HG03025 (cell line): ENCODE measurements around the gene FBN1.

ENCODE experiments used
- ATAC-seq: cut with Tn5 transposase; IDR thresholded peaks from one replicate; pipeline ENCODE4 v1.9.1; 2021; ENCODE audit warnings: mild to moderate bottlenecking, moderate library complexity; ENCODE audit not compliant: unreplicated experiment, low FRiP score

The FBN1 gene

GRCh38 chr15:48447058-48447457 is 198.5 kb downstream of the FBN1 start:
- no peak for ATAC-seq

DNA sequence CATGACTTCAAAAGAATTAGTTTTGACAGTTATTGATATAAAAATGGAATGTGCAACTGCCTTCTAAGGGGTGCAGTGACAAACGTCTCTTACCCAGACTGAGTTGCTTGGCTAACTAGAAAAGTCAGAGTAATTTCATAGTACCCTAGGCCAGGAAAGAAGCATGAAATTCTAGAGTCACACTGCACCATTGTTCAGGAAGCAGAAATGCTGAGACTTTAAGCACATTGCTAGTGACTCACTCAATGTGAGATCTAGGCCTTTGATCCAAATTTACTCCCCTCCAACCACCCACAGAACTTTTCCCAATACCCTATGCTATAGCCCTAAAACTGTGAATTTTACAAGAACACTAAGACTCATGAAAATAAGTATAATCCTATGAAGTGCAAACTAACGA is 203.5 kb downstream of the FBN1 start:
- no peak for ATAC-seq

DNA sequence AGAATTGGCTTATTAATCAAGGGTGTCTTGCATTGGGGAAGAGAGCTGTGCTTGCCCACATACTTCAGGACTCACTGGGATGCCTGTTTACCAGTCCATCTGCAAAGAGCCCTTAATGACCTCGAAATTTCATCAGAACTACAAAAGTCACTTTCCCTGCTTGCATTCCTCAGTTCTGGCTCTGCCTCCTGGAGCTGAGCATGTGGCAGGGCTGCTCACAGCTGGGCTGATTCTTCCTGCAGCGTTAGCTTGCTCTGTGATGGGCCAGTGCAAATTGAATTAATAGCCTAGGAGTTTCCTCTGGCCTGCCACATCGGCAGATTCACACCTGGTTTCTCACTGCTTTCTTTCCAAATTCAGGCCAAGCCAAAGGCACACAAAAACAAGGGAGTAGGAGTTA is 205.4 kb downstream of the FBN1 start:
- ATAC-seq: no peak

DNA sequence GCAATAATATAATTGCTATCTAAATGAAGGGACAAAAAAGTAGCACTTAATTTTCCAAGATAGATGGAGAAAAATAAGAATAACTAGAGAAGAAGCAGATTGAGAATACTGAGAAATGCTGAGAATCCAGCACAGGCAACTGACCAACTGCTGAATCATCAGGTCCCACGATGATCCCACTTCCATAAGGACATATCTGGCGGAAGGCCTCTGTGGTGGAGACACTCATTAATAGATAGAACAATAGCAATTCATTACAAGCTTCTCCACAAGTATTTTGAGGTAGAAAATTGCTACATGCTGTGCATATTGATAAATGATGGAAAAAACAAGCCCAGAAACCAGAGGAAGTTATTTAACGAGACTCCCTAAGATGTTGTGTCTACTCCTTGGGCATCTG is 208.3 kb downstream of the FBN1 start:
- no peak for ATAC-seq

- ATAC-seq: no peak
Measured at GRCh38 chr15:48435321-48435720, 210.2 kb downstream of the FBN1 start.

- no peak for ATAC-seq
Measured at GRCh38 chr15:48433226-48433886, 212.2 kb downstream of the FBN1 start.

DNA sequence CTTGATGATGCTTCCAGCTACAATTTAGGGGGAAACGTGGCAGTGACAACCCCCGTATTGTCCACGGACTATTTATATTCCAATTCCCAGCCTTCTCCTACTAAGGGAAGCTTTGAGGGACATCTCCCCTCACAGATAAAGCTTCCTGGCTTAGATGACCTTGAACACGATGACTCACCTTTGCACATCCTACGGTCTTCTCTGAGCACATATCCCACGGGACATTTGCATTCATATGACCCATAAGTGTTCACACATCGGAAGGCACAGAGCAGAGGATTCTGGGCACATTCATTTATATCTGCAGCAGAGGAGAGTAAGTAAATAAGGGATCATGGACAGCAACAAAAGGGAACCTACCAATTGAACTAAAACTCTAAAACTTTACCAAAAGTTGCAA is 212.8 kb downstream of the FBN1 start:
- ATAC-seq: no peak

- ATAC-seq: no peak
Measured at GRCh38 chr15:48427960-48428547, 217.5 kb downstream of the FBN1 start.

DNA sequence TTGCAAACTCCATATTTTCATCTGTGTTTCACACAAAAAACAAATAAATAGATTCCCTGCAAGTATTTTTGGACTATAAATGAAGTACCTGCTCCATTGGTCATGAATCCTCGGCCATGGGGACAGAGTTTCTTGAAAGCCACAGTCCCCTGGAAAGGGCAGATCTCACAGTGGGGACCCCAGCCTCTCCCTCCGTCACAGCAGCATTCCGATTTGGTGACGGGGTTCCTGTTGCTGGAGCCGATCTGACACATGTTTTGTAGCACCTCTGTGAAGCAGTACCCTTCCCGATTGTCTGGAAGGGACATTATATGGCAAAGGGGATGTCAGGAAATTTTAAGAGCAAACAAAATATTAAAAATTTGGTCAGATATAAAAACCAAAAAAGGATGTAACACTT is 218.0 kb downstream of the FBN1 start:
- ATAC-seq: no peak

DNA sequence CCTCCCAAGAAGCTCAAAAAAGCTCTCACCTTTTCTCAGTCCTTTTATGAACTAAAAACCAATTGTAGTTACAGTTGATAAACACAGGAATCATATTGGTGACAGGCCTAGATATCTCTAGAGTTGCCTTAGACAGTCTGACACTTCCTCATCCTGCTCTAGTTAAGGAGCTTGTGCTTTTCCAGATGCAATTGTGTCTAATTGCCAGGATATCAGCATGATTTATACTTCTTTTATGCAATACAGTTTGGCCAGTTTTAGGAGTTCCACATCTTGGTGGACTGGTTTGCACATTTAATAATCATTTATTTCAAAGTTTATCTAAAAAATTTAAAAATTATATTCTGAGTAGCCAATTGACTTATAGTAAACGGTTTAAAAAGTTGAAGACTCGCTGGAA is 218.6 kb downstream of the FBN1 start:
- no peak for ATAC-seq

- ATAC-seq: no peak
Measured at GRCh38 chr15:48426044-48426443, 219.5 kb downstream of the FBN1 start.

GRCh38 chr15:48425051-48425450 is 220.5 kb downstream of the FBN1 start:
- no peak for ATAC-seq

DNA sequence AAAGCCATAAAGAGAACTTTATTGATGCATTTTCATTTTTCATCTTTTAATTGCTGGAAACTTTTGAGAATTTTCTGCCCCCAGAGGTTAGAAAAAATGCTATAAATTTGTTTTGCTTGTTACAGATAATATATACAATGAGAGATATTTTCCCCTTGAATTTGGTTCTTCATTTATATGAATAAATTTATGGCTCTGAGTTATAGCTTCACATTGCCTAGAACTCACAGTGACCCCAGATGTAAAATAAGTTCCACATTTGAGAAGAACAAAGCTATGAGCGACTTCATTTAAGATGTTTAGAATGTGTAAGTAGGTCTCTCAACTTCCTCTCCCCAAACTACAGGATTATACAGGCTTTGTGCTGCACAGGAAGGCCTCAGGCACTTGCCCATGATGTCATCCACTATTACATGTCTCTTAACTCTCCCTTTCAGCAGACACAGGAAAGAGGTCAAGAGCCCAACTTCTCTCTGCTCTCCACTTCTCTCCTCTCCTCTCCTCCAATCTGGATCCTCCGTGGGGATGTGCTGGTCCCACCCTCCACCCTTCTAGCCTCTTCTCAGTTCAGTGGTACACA is 221.5 kb downstream of the FBN1 start:
- ATAC-seq: no peak

DNA sequence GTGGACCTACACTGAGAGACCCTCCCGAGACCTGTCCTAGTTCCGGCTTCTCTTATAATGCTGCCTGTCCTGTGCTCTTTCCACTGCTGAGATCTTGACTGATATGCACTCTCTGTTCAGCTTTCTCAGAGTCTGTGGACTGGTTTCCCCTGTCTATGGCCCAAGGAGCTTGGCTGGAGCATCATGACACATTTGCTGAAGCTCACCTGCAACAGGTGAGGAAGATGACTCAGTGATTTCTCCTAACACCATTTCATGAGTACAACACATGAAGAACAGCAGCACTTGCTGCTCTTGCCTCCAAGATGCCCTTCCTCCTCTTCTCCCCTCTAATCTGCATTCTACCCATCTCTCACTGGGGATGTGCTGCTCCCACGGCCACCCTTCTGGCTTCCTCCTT is 222.2 kb downstream of the FBN1 start:
- no peak for ATAC-seq

DNA sequence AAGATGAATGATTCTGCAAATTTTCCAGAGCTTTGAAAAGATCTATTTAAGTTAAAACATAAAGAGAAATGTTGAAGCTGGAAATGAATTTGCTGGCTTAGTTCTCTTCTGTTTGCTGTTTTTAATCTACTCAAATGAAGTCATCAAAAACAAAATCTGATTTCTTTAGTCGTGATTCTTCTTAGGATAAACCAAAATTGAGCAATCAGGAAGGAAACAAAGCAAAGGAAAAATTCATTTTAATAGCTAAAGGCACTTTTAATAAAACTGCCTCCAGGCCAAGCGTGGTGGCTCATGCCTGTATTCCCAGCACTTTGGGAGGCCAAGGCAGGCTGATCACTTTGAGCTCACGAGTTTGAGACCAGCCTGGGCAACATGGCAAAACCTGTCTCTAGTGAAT is 223.1 kb downstream of the FBN1 start:
- no peak for ATAC-seq

- no peak for ATAC-seq
Measured at GRCh38 chr15:48421362-48421761, 224.1 kb downstream of the FBN1 start.

DNA sequence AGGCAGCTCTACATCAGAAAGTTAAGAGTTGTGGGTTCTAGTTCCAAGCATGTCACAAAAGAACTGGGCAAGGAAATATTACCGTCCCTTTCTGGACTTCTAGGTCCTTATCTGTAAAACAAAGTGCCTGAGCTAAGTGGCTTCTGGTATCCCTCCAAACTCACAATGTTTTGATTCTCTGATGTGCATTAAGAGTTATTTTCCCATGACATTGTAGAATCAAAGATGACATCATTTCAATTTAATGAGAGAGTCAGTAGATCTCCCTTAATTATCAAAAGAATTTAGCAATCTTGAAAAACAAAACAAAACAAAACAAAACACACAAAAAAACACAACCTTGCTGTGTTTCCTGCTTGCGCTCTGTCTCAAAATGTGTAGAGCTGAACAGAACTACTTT is 225.6 kb downstream of the FBN1 start:
- no peak for ATAC-seq

DNA sequence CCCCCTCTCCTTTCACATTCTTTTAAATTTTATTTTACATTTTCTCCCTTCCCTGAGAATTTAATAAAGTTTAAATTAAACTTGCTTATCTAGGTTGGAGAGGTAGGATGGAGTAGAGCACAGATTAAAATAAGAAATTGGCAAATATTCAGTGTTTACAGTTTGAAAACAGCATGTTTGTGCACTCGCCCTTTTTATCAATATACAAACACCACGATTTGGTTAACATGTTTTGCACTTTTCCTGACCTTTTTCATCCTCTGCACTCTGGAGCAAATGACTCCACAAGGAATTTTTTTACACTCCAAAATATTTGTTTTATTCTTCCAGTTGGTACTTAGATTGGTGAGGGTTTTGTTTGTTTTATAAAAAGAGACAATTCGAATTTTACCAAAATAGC is 227.2 kb downstream of the FBN1 start:
- ATAC-seq: no peak

DNA sequence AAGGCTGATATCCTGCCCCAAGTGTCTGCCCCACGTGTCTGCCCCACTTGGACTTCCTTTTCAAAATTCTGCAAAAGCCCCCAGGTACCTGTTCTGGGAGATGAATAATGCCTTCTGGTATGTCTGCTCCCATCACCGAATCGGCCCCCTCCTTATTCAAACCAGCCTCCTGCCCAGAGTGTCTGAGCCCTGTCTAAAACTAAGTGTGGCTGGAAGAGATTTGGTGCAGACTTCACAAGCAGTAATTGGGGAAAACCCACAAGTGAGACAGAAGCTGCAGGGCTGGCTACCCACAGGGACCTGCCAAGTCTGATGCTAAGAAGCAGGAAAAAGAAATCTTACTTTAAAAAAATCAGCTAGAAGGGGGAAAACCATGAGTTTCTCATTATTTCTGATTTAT is 229.2 kb downstream of the FBN1 start:
- no peak for ATAC-seq

- no peak for ATAC-seq
Measured at GRCh38 chr15:48415036-48415886, 230.2 kb downstream of the FBN1 start.

GRCh38 chr15:48414015-48414414 is 231.5 kb downstream of the FBN1 start:
- no peak for ATAC-seq
